HEK293 (cell line): Measurements from ENCODE around the gene ZMPSTE24.

Source experiments
- CTCF ChIA-PET: fragments of 350-600 bp; formaldehyde crosslinking; extraction: SDS; loops from one replicate; lab custom pipeline; 2021; ENCODE audit warnings: antibody characterized with exemption; lab: Yijun Ruan, JAX
- POLR2A ChIA-PET: fragments of 300-600 bp; formaldehyde crosslinking; extraction: SDS; loops from one replicate; lab custom pipeline; 2020; ENCODE audit warnings: antibody characterized with exemption, inconsistent platforms; lab: Yijun Ruan, JAX
- H3K27ac ChIP-seq: fragments of 200-500 bp; sonication (Bioruptor generic); 2 replicates; pipeline ENCODE4 v1.5.1; 2014; ENCODE audit warnings: low read depth, low read length, control low read depth, inconsistent platforms; ENCODE audit errors: extremely low read depth
- H3K36me3 ChIP-seq, 2 experiments: fragments of 200-500 bp in 1 of 2; sonication (Bioruptor generic) in 1 of 2; 1 replicate in 1 of 2; 2 replicates in 1 of 2; pipeline ENCODE4 v1.5.1; 2014 to 2017; ENCODE audit warnings: inconsistent platforms in 2 of 2, low read length in 2 of 2; ENCODE audit not compliant: control insufficient read depth in 2 of 2, insufficient read depth in 1 of 2
- H3K4me1 ChIP-seq: fragments of 200-500 bp; sonication (Bioruptor generic); 2 replicates; pipeline ENCODE4 v1.5.1; 2014; ENCODE audit warnings: mild to moderate bottlenecking, low read length, inconsistent platforms; ENCODE audit not compliant: control insufficient read depth, insufficient read depth
- H3K4me3 ChIP-seq: 2 replicates; pipeline ENCODE4 v1.5.1; 2011; ENCODE audit warnings: low read depth, mild to moderate bottlenecking, control low read depth, low read length, moderate library complexity
- H3K9me3 ChIP-seq: fragments of 200-500 bp; sonication (Bioruptor generic); 2 replicates; pipeline ENCODE4 v1.5.1; 2014; ENCODE audit warnings: low read depth, low read length, inconsistent platforms; ENCODE audit not compliant: control insufficient read depth, insufficient read depth
- CTCF ChIP-seq: fragments of 450-650 bp; formaldehyde crosslinking; IDR thresholded peaks from 2 replicates; pipeline ENCODE4 v1.5.1; 2016; ENCODE audit warnings: missing biosample characterization, missing genetic modification characterization
- MZF1 ChIP-seq: fragments of 450-650 bp; formaldehyde crosslinking; IDR thresholded peaks from 2 replicates; pipeline ENCODE4 v1.5.1; 2017; ENCODE audit warnings: missing biosample characterization, missing genetic modification characterization, borderline replicate concordance
- PRDM1 ChIP-seq: fragments of 450-650 bp; formaldehyde crosslinking; IDR thresholded peaks from 2 replicates; pipeline ENCODE4; 2016; ENCODE audit warnings: missing biosample characterization, missing genetic modification characterization
- PRDM4 ChIP-seq: fragments of 450-650 bp; formaldehyde crosslinking; IDR thresholded peaks from 2 replicates; pipeline ENCODE4 v1.5.1; 2017; ENCODE audit warnings: missing biosample characterization, missing genetic modification characterization
- SP7 ChIP-seq: fragments of 450-650 bp; formaldehyde crosslinking; IDR thresholded peaks from 2 replicates; pipeline ENCODE4 v1.5.1; 2016; ENCODE audit warnings: missing biosample characterization, missing genetic modification characterization
- TSHZ1 ChIP-seq: fragments of 450-650 bp; formaldehyde crosslinking; IDR thresholded peaks from 2 replicates; pipeline ENCODE4 v1.5.1; 2016; ENCODE audit warnings: missing biosample characterization, missing genetic modification characterization, borderline replicate concordance
- ZBTB48 ChIP-seq: fragments of 450-650 bp; formaldehyde crosslinking; IDR thresholded peaks from 2 replicates; pipeline ENCODE4 v1.5.1; 2016; ENCODE audit warnings: missing biosample characterization, missing genetic modification characterization
- ZBTB49 ChIP-seq: fragments of 450-650 bp; formaldehyde crosslinking; IDR thresholded peaks from 2 replicates; pipeline ENCODE4 v1.5.1; 2016; ENCODE audit warnings: missing biosample characterization, missing genetic modification characterization, low read depth
- ZBTB7A ChIP-seq: fragments of 450-650 bp; formaldehyde crosslinking; IDR thresholded peaks from 2 replicates; pipeline ENCODE4 v1.5.1; 2016; ENCODE audit warnings: low read depth, missing biosample characterization, missing genetic modification characterization
- ZFHX2 ChIP-seq: fragments of 450-650 bp; formaldehyde crosslinking; conservative IDR thresholded peaks from 2 replicates; pipeline ENCODE4 v1.5.1; 2016; ENCODE audit warnings: missing biosample characterization, missing genetic modification characterization
- ZNF221 ChIP-seq: fragments of 450-650 bp; formaldehyde crosslinking; IDR thresholded peaks from 2 replicates; pipeline ENCODE4 v1.5.1; 2017; ENCODE audit warnings: missing biosample characterization, missing genetic modification characterization, borderline replicate concordance
- ZNF24 ChIP-seq: fragments of 450-650 bp; formaldehyde crosslinking; IDR thresholded peaks from 2 replicates; pipeline ENCODE4 v1.5.1; 2016; ENCODE audit warnings: missing biosample characterization, missing genetic modification characterization
- ZNF391 ChIP-seq: fragments of 450-650 bp; formaldehyde crosslinking; IDR thresholded peaks from 2 replicates; pipeline ENCODE4 v1.5.1; 2016; ENCODE audit warnings: low read depth, missing biosample characterization, missing genetic modification characterization, borderline replicate concordance
- ZNF514 ChIP-seq: fragments of 450-650 bp; formaldehyde crosslinking; IDR thresholded peaks from 2 replicates; pipeline ENCODE4 v1.5.1; 2016; ENCODE audit warnings: missing biosample characterization, missing genetic modification characterization
- ZNF624 ChIP-seq: fragments of 450-650 bp; formaldehyde crosslinking; IDR thresholded peaks from 2 replicates; pipeline ENCODE4 v1.5.1; 2017; ENCODE audit warnings: missing biosample characterization, missing genetic modification characterization
- ZSCAN30 ChIP-seq: fragments of 450-650 bp; IDR thresholded peaks from 2 replicates; pipeline ENCODE4 v1.5.1; 2018; ENCODE audit warnings: missing biosample characterization, mild to moderate bottlenecking, missing genetic modification characterization, moderate library complexity
- TF ChIP-seq, protein P1 (sequence below): fragments of 450-650 bp; formaldehyde crosslinking; IDR thresholded peaks from 2 replicates; pipeline ENCODE4 v1.5.1; 2016; ENCODE audit warnings: missing biosample characterization, missing genetic modification characterization
- TF ChIP-seq, protein P2 (sequence below): fragments of 450-650 bp; formaldehyde crosslinking; IDR thresholded peaks from 2 replicates; pipeline ENCODE4 v1.5.1; 2016; ENCODE audit warnings: missing biosample characterization, missing genetic modification characterization
- TF ChIP-seq, protein P3 (sequence below): fragments of 450-650 bp; formaldehyde crosslinking; IDR thresholded peaks from 2 replicates; pipeline ENCODE4 v1.5.1; 2016; ENCODE audit warnings: missing biosample characterization, missing genetic modification characterization

ZMPSTE24 gene

GRCh38 chr1:40318476-40318875 lies 60.4 kb downstream of the ZMPSTE24 start:
- CTCF ChIA-PET: interaction anchor here (1.1 to 4.3 kb wide), 4 partner anchors 18 to 176 kb away, joined by 3 to 26 read pairs (median 3); no protein-coding TSS in a partner anchor
- no peak overlapping the region for H3K4me3 ChIP-seq
- H3K9me3 ChIP-seq: no peaks in the 10 kb centered on the region
- POLR2A ChIA-PET: interaction anchor here (0.7 kb wide), 1 partner anchor 18 kb away, joined by 3 read pairs; no protein-coding TSS in a partner anchor
- no peak overlapping the region for H3K27ac ChIP-seq
- H3K36me3 ChIP-seq: no peaks in the 10 kb centered on the region
- no peak for TF ChIP-seq ZFHX2
- TF ChIP-seq PRDM4 (tag by site-specific recombination): no peak
- TF ChIP-seq MZF1 (tag by site-specific recombination): no peak
- no peak for TF ChIP-seq ZBTB48 (tag by site-specific recombination)
- no peak for TF ChIP-seq ZNF624 (tag by site-specific recombination)
- no peak for TF ChIP-seq ZSCAN30 (tag by site-specific recombination)
- TF ChIP-seq TSHZ1: no peak
- TF ChIP-seq, protein P1, sequence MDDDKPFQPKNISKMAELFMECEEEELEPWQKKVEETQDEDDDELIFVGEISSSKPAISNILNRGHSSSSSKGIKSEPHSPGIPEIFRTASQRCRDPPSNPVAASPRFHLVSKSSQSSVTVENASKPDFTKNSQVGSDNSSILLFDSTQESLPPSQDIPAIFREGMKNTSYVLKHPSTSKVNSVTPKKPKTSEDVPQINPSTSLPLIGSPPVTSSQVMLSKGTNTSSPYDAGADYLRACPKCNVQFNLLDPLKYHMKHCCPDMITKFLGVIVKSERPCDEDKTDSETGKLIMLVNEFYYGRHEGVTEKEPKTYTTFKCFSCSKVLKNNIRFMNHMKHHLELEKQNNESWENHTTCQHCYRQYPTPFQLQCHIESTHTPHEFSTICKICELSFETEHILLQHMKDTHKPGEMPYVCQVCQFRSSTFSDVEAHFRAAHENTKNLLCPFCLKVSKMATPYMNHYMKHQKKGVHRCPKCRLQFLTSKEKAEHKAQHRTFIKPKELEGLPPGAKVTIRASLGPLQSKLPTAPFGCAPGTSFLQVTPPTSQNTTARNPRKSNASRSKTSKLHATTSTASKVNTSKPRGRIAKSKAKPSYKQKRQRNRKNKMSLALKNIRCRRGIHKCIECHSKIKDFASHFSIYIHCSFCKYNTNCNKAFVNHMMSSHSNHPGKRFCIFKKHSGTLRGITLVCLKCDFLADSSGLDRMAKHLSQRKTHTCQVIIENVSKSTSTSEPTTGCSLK (tag by site-specific recombination): no peak
- TF ChIP-seq CTCF (tag by site-specific recombination): no peak
- no peak for TF ChIP-seq ZNF391 (tag by site-specific recombination)
- no peak for TF ChIP-seq SP7 (tag by site-specific recombination)
- TF ChIP-seq ZNF221 (tag by site-specific recombination): no peak
- no peak for TF ChIP-seq ZNF24 (tag by site-specific recombination)
- TF ChIP-seq ZBTB7A (tag by site-specific recombination): no peak
- no peak for TF ChIP-seq ZBTB49 (tag by site-specific recombination)
- no peak for TF ChIP-seq PRDM1 (tag by site-specific recombination)
- TF ChIP-seq ZNF514: no peak
- TF ChIP-seq, protein P2, sequence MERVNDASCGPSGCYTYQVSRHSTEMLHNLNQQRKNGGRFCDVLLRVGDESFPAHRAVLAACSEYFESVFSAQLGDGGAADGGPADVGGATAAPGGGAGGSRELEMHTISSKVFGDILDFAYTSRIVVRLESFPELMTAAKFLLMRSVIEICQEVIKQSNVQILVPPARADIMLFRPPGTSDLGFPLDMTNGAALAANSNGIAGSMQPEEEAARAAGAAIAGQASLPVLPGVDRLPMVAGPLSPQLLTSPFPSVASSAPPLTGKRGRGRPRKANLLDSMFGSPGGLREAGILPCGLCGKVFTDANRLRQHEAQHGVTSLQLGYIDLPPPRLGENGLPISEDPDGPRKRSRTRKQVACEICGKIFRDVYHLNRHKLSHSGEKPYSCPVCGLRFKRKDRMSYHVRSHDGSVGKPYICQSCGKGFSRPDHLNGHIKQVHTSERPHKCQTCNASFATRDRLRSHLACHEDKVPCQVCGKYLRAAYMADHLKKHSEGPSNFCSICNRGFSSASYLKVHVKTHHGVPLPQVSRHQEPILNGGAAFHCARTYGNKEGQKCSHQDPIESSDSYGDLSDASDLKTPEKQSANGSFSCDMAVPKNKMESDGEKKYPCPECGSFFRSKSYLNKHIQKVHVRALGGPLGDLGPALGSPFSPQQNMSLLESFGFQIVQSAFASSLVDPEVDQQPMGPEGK: no peak
- TF ChIP-seq, protein P3, sequence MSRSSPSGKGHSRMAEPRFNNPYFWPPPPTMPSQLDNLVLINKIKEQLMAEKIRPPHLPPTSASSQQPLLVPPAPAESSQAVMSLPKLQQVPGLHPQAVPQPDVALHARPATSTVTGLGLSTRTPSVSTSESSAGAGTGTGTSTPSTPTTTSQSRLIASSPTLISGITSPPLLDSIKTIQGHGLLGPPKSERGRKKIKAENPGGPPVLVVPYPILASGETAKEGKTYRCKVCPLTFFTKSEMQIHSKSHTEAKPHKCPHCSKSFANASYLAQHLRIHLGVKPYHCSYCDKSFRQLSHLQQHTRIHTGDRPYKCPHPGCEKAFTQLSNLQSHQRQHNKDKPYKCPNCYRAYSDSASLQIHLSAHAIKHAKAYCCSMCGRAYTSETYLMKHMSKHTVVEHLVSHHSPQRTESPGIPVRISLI (tag by site-specific recombination): no peak
- TF ChIP-seq, all 188 proteins: peak for 0
- H3K4me1 ChIP-seq: no peaks in the 10 kb centered on the region; the same call in 1 of the 2 replicates
